NCI-H526 treated with DMSO at 0.1 percent for 48 hours (cell line): ENCODE results near the gene TECR.

ENCODE experiments used
- DNase-seq: peaks from one replicate; lab custom pipeline; 2025; lab: John Stamatoyannopoulos, UW

The TECR gene

GRCh38 chr19:14510311-14511228 lies 18.8 kb upstream of the TECR start:
- no peak for DNase-seq

GRCh38 chr19:14511229-14511593 lies 18.2 kb upstream of the TECR start:
- DNase-seq, result no peak

GRCh38 chr19:14512406-14512961 lies 16.9 kb upstream of the TECR start:
- DNase-seq, result no peak

- no peak for DNase-seq
Measured at GRCh38 chr19:14514215-14514863, 15.1 kb upstream of the TECR start.

- no peak for DNase-seq
Measured at GRCh38 chr19:14515501-14516047, 13.8 kb upstream of the TECR start.

GRCh38 chr19:14516048-14516534 lies 13.3 kb upstream of the TECR start:
- DNase-seq, result no peak

GRCh38 chr19:14516746-14517438 lies 12.5 kb upstream of the TECR start:
- no peak for DNase-seq

GRCh38 chr19:14517446-14517839 lies 12.0 kb upstream of the TECR start:
- no peak for DNase-seq

- DNase-seq, result no peak
Measured at GRCh38 chr19:14517840-14518505, 11.4 kb upstream of the TECR start, which contains the start of gene DNAJB1. Gene DNAJB1 (minus strand): TSS chr19:14518397. CDS start chr19:14518349, 48 bp downstream.

GRCh38 chr19:14519245-14519859 lies 10.0 kb upstream of the TECR start:
- no peak for DNase-seq

GRCh38 chr19:14519860-14520407 lies 9.5 kb upstream of the TECR start:
- DNase-seq, result no peak

GRCh38 chr19:14520543-14520942 lies 8.9 kb upstream of the TECR start:
- DNase-seq, result no peak

- no peak for DNase-seq
Measured at GRCh38 chr19:14525729-14526128, 3.7 kb upstream of the TECR start.

GRCh38 chr19:14526423-14526822 lies 3.0 kb upstream of the TECR start:
- no peak for DNase-seq

- no peak for DNase-seq
Measured at GRCh38 chr19:14528419-14529253, 758 bp upstream of the TECR start.

GRCh38 chr19:14530005-14530348 lies 583 bp downstream of the TECR start:
- no peak for DNase-seq

- no peak for DNase-seq
Measured at GRCh38 chr19:14530506-14530905, 1.1 kb downstream of the TECR start.

- DNase-seq, result no peak
Measured at GRCh38 chr19:14533450-14533849, 4.1 kb downstream of the TECR start.

GRCh38 chr19:14536926-14537692 lies 7.7 kb downstream of the TECR start:
- no peak for DNase-seq
